ENCODE results near the gene MAPK8IP3. TPM values are rescaled to one million over a fixed set of nuclear protein-coding genes. Genes with fewer than 3 reads are reported as not detected.
"Not testable (repeated sequence)": the region's sequence is repeated elsewhere in the genome, so short reads cannot be mapped to it uniquely, and the experiment has no call there.

MAPK8IP3 gene
- total RNA-seq, 1 donor from 2014 or later: 37.5 TPM

GRCh38 chr16:1794908-1795666 is 89.1 kb downstream of the MAPK8IP3 start:
- no peak for TF ChIP-seq CTCF (conservative IDR thresholded peaks at IDR 0.05; ENCODE audit: low read depth, low read length)
- DNase-seq (ENCODE audit: low read depth): no peak
- H3K4me3 ChIP-seq (ENCODE audit: low read depth, low read length): no peak overlapping the region

- H3K4me3 ChIP-seq (ENCODE audit: low read depth, low read length); DNase-seq (ENCODE audit: low read depth): not testable (repeated sequence)
Observed at GRCh38 chr16:1799263-1799662, 93.3 kb downstream of the MAPK8IP3 start.

- TF ChIP-seq CTCF (conservative IDR thresholded peaks at IDR 0.05; ENCODE audit: low read depth, low read length): no peak
- H3K4me3 ChIP-seq (ENCODE audit: low read depth, low read length): no peak overlapping the region
- DNase-seq (ENCODE audit: low read depth): no peak
Observed at GRCh38 chr16:1800701-1801100, 94.7 kb downstream of the MAPK8IP3 start.

GRCh38 chr16:1807626-1808025 is 101.6 kb downstream of the MAPK8IP3 start:
- no peak overlapping the region for H3K4me3 ChIP-seq (ENCODE audit: low read depth, low read length)
- TF ChIP-seq CTCF (conservative IDR thresholded peaks at IDR 0.05; ENCODE audit: low read depth, low read length): no peak
- no peak for DNase-seq (ENCODE audit: low read depth)

GRCh38 chr16:1808691-1809090 is 102.7 kb downstream of the MAPK8IP3 start:
- H3K4me3 ChIP-seq (ENCODE audit: low read depth, low read length): no peak overlapping the region
- no peak for TF ChIP-seq CTCF (conservative IDR thresholded peaks at IDR 0.05; ENCODE audit: low read depth, low read length)
- no peak for DNase-seq (ENCODE audit: low read depth)

- no peak for TF ChIP-seq CTCF (conservative IDR thresholded peaks at IDR 0.05; ENCODE audit: low read depth, low read length)
- no peak for DNase-seq (ENCODE audit: low read depth)
- no peak overlapping the region for H3K4me3 ChIP-seq (ENCODE audit: low read depth, low read length)
Observed at GRCh38 chr16:1809281-1809801, 103.3 kb downstream of the MAPK8IP3 start.

GRCh38 chr16:1810106-1810505 is 104.1 kb downstream of the MAPK8IP3 start:
- TF ChIP-seq CTCF (conservative IDR thresholded peaks at IDR 0.05; ENCODE audit: low read depth, low read length): no peak
- DNase-seq (ENCODE audit: low read depth): no peak
- no peak overlapping the region for H3K4me3 ChIP-seq (ENCODE audit: low read depth, low read length)

Data from epithelial cell of proximal tubule (primary cell).